Mesothelial cell of epicardium (in vitro differentiated cells): Measurements from ENCODE around the gene SLC37A1. TPM values are rescaled to one million over a fixed set of nuclear protein-coding genes. Genes with fewer than 3 reads are reported as not detected.
A peak's percentile ranks its signal among the peaks of the same experiment; 100 is the strongest.

Experiments used
- DNase-seq, 2 experiments: peaks; one replicate each; pipeline ENCODE4 v3.0.0; 2021; ENCODE audit warnings: low spot score in 2 of 2; ENCODE audit not compliant: unreplicated experiment in 2 of 2
- H3K27ac Mint-ChIP-seq: 2 replicates; pipeline ENCODE4 v1.8.0; 2021; ENCODE audit warnings: mixed read lengths
- H3K27me3 Mint-ChIP-seq: 2 replicates; pipeline ENCODE4 v1.8.0; 2021; ENCODE audit warnings: low read depth, mixed read lengths
- H3K36me3 Mint-ChIP-seq: 2 replicates; pipeline ENCODE4 v1.8.0; 2021; ENCODE audit warnings: mixed read lengths
- H3K4me1 Mint-ChIP-seq: 2 replicates; pipeline ENCODE4 v1.8.0; 2021; ENCODE audit warnings: mixed read lengths
- H3K4me3 Mint-ChIP-seq: 2 replicates; pipeline ENCODE4 v1.8.0; 2021; ENCODE audit warnings: mild to moderate bottlenecking, moderate library complexity, mixed read lengths
- H3K9me3 Mint-ChIP-seq: 2 replicates; pipeline ENCODE4 v1.8.0; 2021; ENCODE audit warnings: mixed read lengths
- CTCF ChIP-seq: fragments of 200-600 bp; sonication (generic); IDR thresholded peaks from one replicate; pipeline ENCODE4 v1.5.0; 2021; ENCODE audit warnings: antibody characterized with exemption; ENCODE audit not compliant: unreplicated experiment
- total RNA-seq: library from RNA; stranded (reverse); gene quantifications from 3 replicates; pipeline ENCODE4 v1.2.1, GENCODE V29; 2021

The SLC37A1 gene
- total RNA-seq, 1 donor from 2014 or later, result 13.0 TPM

GRCh38 chr21:42565206-42565810, 51.7 kb downstream of the SLC37A1 start:
- no peak for DNase-seq
- peaks cover 11% of the 10 kb centered on the region for H3K36me3 Mint-ChIP-seq
- no peak for TF ChIP-seq CTCF
- H3K4me3 Mint-ChIP-seq, result no peak overlapping the region
- H3K27me3 Mint-ChIP-seq, result no peaks in the 10 kb centered on the region
- no peak overlapping the region for H3K27ac Mint-ChIP-seq
- H3K9me3 Mint-ChIP-seq, result no peaks in the 10 kb centered on the region
- no peaks in the 10 kb centered on the region for H3K4me1 Mint-ChIP-seq

- H3K27me3 Mint-ChIP-seq, result no peaks in the 10 kb centered on the region
- no peak overlapping the region for H3K4me3 Mint-ChIP-seq
- peaks cover 11% of the 10 kb centered on the region for H3K36me3 Mint-ChIP-seq
- no peak for DNase-seq
- no peaks in the 10 kb centered on the region for H3K9me3 Mint-ChIP-seq
- no peak for TF ChIP-seq CTCF
- H3K27ac Mint-ChIP-seq, result no peak overlapping the region
- H3K4me1 Mint-ChIP-seq, result no peaks in the 10 kb centered on the region
Observed at GRCh38 chr21:42565886-42566523, 52.4 kb downstream of the SLC37A1 start.

- TF ChIP-seq CTCF, result no peak
- H3K27ac Mint-ChIP-seq, result no peak overlapping the region
- H3K36me3 Mint-ChIP-seq, result peaks cover 11% of the 10 kb centered on the region
Observed at GRCh38 chr21:42566524-42567213, 53.0 kb downstream of the SLC37A1 start.

GRCh38 chr21:42567214-42567555, 53.5 kb downstream of the SLC37A1 start:
- no peak overlapping the region for H3K27ac Mint-ChIP-seq

More at GRCh38 chr21:42566524-42567213, 53.0 kb downstream of the SLC37A1 start:
- H3K4me1 Mint-ChIP-seq, result no peaks in the 10 kb centered on the region
- no peaks in the 10 kb centered on the region for H3K27me3 Mint-ChIP-seq
- H3K9me3 Mint-ChIP-seq, result no peaks in the 10 kb centered on the region
- no peak overlapping the region for H3K4me3 Mint-ChIP-seq
- no peak for DNase-seq

GRCh38 chr21:42567861-42568260, 54.2 kb downstream of the SLC37A1 start:
- Mint-ChIP-seq H3K36me3 (peaks cover 15% of the 10 kb centered on the region), H3K27ac (no peak overlapping the region), H3K27me3 (no peaks in the 10 kb centered on the region), H3K4me3 (no peak overlapping the region), H3K9me3 (no peaks in the 10 kb centered on the region), H3K4me1 (no peaks in the 10 kb centered on the region)
- no peak for TF ChIP-seq CTCF
- peak in 1 of 2 experiments; percentile 0 for DNase-seq

More at GRCh38 chr21:42567214-42567555, 53.5 kb downstream of the SLC37A1 start:
- H3K27me3 Mint-ChIP-seq, result no peaks in the 10 kb centered on the region
- TF ChIP-seq CTCF, result no peak
- H3K4me1 Mint-ChIP-seq, result no peaks in the 10 kb centered on the region
- peak in 1 of 2 experiments; percentile 14 for DNase-seq
- H3K36me3 Mint-ChIP-seq, result peaks cover 11% of the 10 kb centered on the region
- no peak overlapping the region for H3K4me3 Mint-ChIP-seq
- H3K9me3 Mint-ChIP-seq, result no peaks in the 10 kb centered on the region
